GM18867 (cell line): Measurements from ENCODE around the gene FMR1NB.

Source experiments
- ATAC-seq: cut with Tn5 transposase; IDR thresholded peaks from one replicate; pipeline ENCODE4 v1.9.1; 2021; ENCODE audit warnings: mild to moderate bottlenecking, moderate library complexity; ENCODE audit not compliant: unreplicated experiment

The FMR1NB gene, protein sequence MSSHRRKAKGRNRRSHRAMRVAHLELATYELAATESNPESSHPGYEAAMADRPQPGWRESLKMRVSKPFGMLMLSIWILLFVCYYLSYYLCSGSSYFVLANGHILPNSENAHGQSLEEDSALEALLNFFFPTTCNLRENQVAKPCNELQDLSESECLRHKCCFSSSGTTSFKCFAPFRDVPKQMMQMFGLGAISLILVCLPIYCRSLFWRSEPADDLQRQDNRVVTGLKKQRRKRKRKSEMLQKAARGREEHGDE

DNA sequence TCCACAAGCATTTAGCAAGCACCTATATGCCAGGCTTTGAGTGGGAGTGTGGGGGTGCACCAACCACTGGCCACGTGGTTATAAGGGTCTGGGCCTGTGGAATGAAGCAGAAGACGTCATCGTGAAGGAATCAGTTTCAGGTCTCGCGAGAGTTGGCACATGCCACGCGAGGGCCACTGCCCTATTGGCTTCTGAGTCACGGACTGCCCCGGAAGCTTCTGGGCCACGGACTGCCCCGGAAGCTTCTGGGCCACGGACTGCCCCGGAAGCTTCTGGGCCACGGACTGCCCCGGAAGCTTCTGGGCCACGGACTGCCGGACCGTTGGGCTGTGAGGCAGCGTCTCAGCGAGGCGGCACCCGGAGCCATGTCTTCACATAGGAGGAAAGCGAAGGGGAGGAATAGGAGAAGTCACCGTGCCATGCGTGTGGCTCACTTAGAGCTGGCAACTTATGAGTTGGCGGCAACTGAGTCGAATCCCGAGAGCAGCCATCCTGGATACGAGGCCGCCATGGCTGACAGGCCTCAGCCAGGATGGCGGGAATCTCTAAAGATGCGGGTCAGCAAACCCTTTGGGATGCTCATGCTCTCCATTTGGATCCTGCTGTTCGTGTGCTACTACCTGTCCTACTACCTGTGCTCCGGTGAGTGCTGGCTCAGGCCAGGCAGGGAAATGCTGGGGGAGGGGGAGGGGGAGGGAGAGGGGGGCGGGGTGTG is at the start of gene FMR1NB:
Gene FMR1NB, plus strand, starts transcription at position 300 of the 715 bp plus-strand sequence. Its CDS starts 66 bp downstream, at position 366.
- ATAC-seq, result no peak

DNA sequence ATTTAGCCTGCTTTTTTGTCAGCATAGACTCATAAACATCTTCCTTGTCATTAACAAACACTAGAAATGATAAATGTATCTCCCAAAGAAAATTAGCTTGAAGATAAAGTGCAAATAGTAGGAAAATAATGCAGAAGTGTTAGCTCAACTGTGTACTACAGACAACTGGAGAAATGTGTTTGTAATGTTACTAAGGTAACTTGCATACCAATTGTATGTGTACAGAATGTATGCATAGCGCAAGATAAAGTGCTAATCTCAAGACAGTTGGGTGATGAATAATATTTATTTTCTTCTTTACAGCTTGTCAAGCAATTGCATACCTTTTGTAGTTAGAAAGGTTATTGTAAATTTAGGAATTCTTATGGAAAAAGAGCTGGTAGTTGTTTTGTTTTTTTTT is 47.3 kb upstream of the FMR1NB start:
- no peak for ATAC-seq

DNA sequence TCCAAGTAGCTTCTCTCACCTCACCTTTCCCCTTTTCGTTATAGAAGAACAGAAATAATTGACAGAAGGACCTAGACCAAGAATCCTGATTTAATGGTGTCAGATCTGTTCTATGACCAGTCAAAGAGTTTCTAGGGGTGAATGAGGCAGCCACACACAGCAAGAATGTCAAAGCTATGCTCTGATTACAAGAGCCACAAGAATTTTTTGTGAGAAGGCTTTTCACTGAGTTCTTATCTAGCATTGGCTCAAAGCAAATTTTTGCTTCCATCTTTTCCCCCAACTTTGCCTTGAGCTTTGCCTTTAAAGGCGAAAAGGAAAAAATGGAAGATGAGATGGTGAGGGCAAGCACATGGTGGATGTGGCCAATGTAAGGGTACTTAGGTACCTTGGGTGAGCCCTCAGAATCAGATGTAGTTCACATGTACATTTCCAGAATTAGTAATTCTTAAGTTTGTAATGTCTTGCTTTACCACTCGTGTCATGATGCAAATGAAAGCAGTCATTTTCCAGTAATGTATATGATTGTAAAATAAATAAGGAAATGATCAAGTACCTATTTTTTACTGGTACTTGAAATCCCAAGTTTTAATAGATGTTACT is 45.9 kb upstream of the FMR1NB start:
- ATAC-seq, result no peak

DNA sequence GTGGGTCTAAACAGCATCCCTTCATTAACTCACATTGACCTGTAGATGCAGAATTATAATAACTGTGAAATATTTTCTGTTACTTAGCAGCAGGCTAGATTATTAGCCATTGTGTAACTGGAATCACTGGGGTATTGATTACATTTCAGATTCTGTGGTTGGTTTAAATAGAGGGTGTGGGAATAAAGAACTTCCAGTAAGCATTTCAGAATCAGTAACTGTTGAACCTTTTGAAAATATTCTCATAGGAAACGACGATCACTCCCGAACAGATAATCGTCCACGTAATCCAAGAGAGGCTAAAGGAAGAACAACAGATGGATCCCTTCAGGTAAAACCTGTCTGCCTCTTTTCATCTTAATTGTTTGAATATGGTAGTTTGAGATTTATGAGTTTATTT is 35.9 kb upstream of the FMR1NB start:
- ATAC-seq, result no peak

DNA sequence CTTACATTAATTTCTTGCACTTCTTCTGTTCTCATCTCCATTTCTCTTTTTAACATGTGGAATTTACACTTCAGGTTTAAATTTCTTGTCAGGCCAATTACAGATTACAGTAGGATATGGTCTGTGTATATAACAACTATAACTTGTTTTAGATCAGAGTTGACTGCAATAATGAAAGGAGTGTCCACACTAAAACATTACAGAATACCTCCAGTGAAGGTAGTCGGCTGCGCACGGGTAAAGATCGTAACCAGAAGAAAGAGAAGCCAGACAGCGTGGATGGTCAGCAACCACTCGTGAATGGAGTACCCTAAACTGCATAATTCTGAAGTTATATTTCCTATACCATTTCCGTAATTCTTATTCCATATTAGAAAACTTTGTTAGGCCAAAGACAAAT is 32.6 kb upstream of the FMR1NB start:
- no peak for ATAC-seq

DNA sequence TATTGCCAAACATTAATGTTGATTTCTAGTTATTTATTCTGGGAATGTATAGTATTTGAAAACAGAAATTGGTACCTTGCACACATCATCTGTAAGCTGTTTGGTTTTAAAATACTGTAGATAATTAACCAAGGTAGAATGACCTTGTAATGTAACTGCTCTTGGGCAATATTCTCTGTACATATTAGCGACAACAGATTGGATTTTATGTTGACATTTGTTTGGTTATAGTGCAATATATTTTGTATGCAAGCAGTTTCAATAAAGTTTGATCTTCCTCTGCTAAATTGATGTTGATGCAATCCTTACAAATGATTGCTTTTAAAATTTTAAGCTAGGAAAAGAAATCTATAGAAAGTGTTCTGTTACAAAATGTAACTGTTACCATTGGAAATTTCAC is 30.8 kb upstream of the FMR1NB start:
- no peak for ATAC-seq

DNA sequence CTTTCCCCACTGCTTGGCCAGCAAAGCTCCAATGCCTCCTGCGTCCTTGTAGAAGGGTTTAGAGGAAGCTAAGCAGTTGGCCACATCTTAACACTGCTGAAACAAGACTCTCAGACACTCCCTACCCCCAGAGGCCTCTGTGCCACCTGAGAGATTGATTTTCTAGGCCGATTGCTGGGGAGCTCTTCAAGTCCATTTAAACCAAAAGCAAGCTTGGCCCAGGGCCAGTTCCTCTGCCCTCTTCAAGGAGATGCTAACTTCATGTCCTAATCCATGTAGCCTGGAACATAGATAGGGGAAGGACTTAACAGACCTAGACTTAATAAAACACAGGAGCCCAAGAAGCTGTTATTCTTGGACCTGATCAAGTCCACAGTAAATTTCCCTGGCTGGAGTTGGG is 27.2 kb upstream of the FMR1NB start:
- no peak for ATAC-seq

DNA sequence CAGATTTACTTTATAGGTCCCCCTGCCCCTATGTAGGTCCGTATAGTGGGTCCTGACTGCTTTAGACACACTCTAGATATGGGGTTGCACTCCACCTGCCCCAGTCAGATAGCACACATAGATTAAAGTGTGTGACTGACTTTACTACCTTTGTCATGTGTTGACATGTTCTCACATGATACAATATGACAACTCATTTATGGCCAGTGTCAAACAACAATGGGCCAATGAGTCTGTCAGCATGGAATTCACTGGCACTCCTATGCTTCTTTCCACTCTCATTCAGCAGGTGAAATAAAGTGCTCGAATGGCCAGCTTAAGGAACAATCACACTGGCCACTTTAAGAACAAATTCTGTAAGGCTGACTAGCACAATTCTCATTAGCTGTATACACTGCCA is 23.8 kb upstream of the FMR1NB start:
- no peak for ATAC-seq

DNA sequence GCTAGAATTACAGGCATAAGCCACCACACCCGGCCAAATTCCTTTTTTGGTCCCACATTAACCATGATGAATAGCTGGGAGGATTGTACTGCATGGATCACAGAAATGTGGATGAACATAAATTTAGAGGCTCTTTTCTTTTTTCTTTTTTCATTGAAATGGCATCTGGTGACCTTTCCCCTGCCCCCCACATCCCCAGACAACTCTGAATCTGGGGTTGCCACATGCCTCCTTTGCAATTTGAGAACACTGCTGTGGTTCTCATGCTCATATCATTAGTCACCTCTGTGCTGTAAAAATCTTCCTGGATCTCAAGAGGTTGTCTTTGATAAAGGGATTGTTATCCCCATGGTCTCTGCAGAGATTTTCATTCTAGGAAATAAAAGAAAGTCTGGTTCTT is 22.8 kb upstream of the FMR1NB start:
- no peak for ATAC-seq

DNA sequence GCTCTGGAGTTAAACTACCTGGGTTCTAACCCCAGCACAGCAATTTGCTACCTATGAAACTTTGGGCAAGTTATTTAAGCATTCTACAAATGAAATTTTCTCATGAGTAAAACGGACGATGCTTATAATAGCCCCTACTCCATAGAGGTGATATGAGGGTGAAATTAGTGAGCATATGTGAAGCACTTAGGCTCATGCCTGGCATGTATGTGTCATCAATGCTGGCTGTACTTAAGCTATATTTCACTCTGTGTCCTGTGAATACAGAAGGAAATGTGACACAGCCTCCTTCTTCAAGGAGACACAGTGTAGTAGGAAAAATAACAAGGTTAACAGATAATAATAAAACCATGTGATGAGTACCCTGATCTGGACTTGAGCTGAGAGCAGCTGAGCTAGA is 20.4 kb upstream of the FMR1NB start:
- no peak for ATAC-seq

DNA sequence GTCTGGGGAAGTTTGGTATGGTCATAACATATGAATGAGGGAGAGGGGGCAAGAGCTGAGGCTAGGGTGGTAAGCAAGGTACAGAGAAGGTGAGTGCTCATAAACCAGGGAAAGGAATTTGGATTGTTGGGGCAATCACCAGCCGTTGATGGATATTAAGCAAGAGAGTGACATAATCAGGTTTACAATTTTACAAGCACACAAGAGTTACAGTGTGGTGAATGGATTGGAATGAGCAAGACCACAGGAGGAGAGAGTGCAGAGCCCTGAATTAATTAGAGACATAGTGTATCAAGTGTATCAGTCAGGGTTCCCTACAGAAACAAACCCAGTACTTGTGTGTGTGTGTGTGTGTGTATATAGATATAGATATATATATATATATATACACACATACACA is 18.7 kb upstream of the FMR1NB start:
- no peak for ATAC-seq

DNA sequence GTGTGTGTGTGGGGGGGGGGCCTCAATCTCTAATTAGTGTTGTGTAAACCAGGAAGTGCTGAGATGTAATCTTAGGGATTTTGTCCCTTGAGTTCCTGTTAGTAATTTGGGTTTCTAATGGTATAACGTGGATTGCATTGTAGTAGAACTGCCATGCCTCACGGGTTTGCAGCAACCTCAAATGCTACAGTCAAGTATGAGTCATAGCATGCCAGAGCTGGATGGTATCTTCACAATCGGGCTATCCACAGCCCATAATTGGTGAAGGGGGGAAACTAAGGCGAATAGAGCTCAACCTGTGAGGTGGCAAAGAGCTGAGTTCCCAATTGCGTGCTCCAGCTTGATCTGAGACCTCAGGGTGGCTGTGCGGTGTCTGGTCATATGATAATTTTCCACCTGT is 2.2 kb upstream of the FMR1NB start:
- no peak for ATAC-seq

DNA sequence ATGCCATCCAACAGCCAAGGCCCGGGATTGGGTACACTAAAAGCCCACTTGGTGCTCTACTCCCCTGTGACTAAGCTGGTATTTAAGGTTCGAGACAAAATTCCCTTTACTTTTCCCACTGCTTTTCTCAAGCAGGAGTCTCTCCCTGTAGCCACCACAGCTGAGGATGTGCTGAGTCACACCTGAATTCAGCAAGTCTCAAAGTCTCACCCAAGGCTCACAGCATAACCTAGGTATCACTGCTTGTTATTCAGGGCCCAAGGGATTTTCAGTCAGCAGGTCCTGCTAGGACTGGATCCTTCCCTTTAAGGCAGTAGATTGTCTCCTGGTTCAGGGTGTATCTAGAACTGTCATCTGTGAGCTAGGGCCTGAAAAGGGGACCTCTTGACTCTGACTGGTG is 39.2 kb downstream of the FMR1NB start:
- ATAC-seq, result no peak

DNA sequence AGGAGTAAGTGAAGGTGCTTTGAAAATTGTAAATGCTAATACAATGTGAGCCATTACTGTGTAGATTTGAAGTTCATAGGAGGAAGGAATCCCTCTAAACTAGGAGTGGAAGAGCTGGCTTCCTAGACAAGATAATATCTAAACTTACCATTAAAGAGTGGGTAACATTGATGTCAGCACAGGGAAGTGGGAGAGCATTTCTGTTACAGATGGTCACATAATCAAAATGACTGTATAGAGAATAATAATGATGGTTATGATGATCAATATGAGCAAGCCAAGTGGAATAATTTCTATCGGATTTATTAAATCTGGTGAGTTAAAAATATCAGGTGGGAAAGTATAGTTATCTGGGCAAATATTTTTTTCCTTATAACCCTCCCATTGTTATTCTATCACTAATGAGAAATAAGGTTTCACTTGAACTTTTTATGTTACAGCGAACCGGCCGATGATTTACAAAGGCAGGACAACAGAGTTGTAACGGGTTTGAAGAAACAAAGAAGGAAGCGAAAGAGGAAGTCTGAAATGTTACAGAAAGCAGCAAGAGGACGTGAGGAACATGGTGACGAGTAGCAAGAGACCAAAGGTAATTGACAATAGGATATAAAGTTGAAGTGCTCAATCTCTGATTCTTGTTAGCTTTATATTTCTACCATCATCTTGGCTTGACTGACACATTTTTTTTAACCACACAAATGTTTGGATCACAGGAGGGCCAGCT is 43.5 kb downstream of the FMR1NB start:
- ATAC-seq, result peak; percentile 91

DNA sequence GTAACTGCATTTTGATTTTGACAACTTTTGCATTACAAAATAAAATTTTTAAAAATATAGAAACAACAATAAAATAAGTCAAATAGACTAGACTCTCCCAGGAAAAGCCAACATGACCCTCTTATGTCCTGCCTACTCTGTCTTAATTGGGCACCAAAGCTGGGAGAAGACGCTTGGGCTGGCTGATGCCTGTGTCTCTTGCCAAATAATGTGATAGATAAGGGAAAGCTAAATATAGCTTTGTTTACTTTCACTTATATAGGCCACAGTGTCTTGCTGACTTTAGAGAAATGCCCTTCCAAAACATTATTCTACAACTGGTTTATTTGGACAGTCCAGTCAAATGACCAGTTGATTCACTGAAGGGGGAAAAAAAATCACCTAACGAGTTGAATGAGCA is 54.2 kb downstream of the FMR1NB start:
- no peak for ATAC-seq

DNA sequence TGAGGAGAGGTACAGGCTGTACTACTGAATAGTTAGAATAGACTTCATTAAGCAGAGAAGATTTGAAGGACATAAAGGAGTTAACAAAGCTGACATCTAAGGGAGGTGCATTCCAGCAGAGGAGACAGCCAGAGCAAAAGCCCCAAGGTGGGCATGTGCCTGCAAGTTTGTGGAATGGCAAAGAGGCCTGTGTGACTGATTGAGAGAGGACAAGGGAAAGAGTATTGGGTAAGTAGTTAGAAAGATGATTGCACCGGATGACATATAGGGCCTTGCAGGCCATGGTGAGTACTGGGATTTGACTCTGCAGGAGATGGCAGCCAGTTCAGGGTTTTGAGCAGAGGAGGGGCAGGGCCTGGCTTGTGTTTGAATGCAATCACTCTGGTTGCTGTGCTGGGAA is 55.9 kb downstream of the FMR1NB start:
- no peak for ATAC-seq

DNA sequence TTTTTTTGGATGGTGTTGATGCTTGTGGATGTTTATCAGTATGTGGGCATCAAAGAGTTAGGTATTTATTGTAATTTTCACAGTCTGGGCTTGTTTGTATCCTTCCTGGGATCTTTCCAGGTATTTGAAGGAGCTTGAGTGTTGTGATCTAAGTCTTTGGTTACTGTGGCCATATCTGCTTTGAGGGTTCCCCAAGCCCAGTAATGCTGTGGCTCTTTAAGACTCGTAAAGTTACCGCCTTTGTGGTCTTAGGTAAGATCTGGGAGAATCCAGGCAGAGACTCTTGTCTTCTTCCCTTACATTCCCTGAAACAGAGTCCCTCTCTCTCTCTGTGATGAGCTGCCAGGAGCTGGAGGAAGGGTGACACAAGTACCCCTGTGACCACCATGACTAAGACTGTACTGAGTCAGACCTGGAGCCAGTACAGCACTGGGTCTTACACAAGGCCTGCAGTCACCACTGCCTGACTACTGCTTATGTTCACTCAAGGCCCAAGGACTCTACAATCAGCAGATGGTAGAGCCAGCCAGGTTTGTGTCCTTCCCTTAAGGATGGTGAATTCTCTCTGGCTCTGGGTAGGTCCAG is 62.2 kb downstream of the FMR1NB start:
- ATAC-seq, result no peak

DNA sequence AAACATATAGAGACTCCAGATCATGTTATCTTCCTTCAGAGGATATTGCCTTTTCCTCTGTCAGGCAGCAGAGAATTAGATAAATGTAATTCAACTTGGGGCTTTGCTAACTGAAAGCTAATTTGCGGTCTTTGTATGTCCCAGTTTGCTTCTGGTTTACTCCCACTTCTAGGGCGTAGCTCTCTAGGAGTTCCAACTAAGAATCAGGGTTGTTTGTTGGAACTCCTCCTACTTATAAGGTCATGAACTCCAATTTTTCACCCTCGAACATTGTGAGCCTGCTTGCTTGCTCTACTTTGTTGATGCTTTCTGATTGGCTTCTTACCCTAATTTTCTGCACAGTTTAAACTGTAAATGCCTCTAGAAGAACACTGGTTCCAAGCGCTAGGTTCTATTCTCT is 66.1 kb downstream of the FMR1NB start:
- ATAC-seq, result no peak

DNA sequence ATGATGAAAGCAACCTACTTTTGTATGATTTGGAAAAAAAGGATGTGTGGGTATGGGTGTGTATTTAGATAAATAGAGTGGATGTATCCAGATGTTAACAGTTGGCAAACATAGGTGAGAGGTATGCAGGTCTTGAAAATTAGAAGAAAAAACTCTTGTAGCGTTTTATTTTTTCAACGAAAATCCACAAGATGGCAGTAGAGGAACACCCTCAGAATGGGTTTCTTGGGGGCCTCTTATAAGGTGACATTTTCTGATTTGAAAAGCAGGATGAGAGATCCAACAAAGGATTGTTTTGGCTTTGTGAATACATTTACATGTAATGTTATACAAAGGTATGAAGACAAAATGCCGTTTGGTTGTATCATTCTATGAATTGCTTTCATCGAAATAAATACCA is 68.3 kb downstream of the FMR1NB start:
- no peak for ATAC-seq

DNA sequence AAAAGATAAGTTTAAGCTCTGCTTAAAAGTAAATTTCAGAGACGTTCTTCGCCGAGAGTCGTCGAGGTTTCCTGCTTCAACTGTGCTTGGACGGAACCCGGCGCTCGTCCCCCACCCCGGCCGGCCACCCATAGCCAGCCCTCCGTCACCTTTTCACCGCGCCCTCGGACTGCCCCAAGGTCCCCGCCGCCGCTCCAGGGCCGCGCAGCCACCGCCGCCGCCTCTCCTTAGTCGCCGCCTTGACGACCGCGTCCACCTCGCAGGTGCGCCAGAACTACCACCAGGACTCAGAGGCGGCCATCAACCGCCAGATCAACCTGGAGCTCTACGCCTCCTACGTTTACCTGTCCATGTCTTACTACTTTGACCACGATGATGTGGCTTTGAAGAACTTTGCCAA is 70.8 kb downstream of the FMR1NB start:
- no peak for ATAC-seq

DNA sequence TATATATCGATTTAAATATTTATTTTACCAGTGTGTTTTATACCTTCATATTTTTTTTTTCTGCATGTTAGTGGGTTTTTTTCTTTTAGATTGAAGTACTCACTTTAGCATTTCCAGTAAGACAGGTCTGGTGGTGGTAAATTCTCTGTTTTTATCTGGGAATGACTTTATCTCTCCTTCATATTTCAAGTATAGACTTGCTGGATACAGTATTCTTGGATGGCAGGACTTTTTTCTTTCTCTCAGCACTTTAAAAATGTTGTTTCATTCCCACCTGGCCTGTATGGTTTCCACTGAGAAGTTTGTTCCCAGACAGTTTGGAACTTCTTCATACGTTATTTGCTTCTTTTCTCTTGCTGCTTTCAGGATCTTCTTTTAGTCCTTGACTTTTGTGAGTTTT is 86.1 kb downstream of the FMR1NB start:
- no peak for ATAC-seq
